Body of pancreas (tissue), 4 donors: ENCODE results near the gene CSMD2.

Experiments used
- POLR2A ChIP-seq, 3 donors: fragments of 450-650 bp; IDR thresholded peaks; one replicate each; pipeline ENCODE4 v1.6.1; 2016; ENCODE audit warnings: antibody characterized with exemption in 3 of 3, mild to moderate bottlenecking in 2 of 3
- TF ChIP-seq, protein P1 (sequence below), 7 experiments: fragments of 450-650 bp in 4 of 7; fragments of 200-600 bp in 3 of 7; sonication (generic) in 3 of 7; IDR thresholded peaks; one replicate each; pipeline ENCODE4 v1.5.1; 2016 to 2019; ENCODE audit warnings: antibody characterized with exemption in 7 of 7

DNA sequence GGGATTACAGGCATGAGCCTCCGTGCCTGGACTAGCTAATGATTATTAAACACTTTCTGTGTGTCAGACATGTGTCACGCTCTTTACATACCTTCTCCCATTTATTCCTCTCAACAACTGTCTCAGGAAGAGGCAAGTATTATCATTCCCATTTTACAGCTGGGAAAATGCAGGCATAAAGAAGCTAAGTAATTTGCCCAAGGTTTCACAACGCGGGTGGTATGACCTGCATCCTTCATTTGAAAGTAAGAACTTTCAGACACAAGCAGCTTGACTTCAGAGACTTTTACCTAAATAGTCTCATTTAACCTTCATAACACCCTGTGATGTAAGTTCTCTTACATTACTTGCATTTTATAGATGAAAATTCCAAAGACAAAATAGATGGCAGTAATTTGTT, 693.6 kb downstream of the CSMD2 start:
- TF ChIP-seq POLR2A (IDR thresholded peaks at IDR 0.05) = no peak
- TF ChIP-seq, protein P1, sequence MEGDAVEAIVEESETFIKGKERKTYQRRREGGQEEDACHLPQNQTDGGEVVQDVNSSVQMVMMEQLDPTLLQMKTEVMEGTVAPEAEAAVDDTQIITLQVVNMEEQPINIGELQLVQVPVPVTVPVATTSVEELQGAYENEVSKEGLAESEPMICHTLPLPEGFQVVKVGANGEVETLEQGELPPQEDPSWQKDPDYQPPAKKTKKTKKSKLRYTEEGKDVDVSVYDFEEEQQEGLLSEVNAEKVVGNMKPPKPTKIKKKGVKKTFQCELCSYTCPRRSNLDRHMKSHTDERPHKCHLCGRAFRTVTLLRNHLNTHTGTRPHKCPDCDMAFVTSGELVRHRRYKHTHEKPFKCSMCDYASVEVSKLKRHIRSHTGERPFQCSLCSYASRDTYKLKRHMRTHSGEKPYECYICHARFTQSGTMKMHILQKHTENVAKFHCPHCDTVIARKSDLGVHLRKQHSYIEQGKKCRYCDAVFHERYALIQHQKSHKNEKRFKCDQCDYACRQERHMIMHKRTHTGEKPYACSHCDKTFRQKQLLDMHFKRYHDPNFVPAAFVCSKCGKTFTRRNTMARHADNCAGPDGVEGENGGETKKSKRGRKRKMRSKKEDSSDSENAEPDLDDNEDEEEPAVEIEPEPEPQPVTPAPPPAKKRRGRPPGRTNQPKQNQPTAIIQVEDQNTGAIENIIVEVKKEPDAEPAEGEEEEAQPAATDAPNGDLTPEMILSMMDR (IDR thresholded peaks at IDR 0.05) = no peak
